Activated T-cell treated with anti-CD3 and anti-CD28 coated beads, Interleukin-2, amount 50 U/mL, for 1 hour (primary cell): ENCODE data around the gene AP5Z1.

Experiments used
- DNase-seq: peaks from one replicate; pipeline ENCODE4 v3.0.0-alpha.2; 2020

AP5Z1 gene

GRCh38 chr7:4766666-4767519 lies 8.5 kb upstream of the AP5Z1 start:
- no peak for DNase-seq

GRCh38 chr7:4768597-4769569 lies 6.5 kb upstream of the AP5Z1 start:
- DNase-seq, result no peak

GRCh38 chr7:4769761-4770160 lies 5.7 kb upstream of the AP5Z1 start:
- DNase-seq, result no peak

- DNase-seq, result no peak
Observed at GRCh38 chr7:4770886-4771285, 4.5 kb upstream of the AP5Z1 start.

- no peak for DNase-seq
Observed at GRCh38 chr7:4771737-4772136, 3.7 kb upstream of the AP5Z1 start.

- DNase-seq, result no peak
Observed at GRCh38 chr7:4772306-4772705, 3.1 kb upstream of the AP5Z1 start.

- no peak for DNase-seq
Observed at GRCh38 chr7:4774007-4774406, 1.4 kb upstream of the AP5Z1 start.

- DNase-seq, result no peak
Observed at GRCh38 chr7:4774658-4775249, 669 bp upstream of the AP5Z1 start.

GRCh38 chr7:4775848-4776623 lies 613 bp downstream of the AP5Z1 start:
- DNase-seq, result no peak

- DNase-seq, result no peak
Observed at GRCh38 chr7:4779118-4779517, 3.7 kb downstream of the AP5Z1 start.

- no peak for DNase-seq
Observed at GRCh38 chr7:4781366-4782069, 6.1 kb downstream of the AP5Z1 start.

- DNase-seq, result no peak
Observed at GRCh38 chr7:4782333-4783291, 7.2 kb downstream of the AP5Z1 start.

GRCh38 chr7:4783292-4783652 lies 7.8 kb downstream of the AP5Z1 start:
- DNase-seq, result no peak

GRCh38 chr7:4783762-4784351 lies 8.4 kb downstream of the AP5Z1 start:
- DNase-seq, result no peak

GRCh38 chr7:4784799-4785198 lies 9.4 kb downstream of the AP5Z1 start:
- DNase-seq, result no peak

GRCh38 chr7:4785371-4785770 lies 9.9 kb downstream of the AP5Z1 start:
- DNase-seq, result no peak

- no peak for DNase-seq
Observed at GRCh38 chr7:4786015-4786414, 10.6 kb downstream of the AP5Z1 start.

GRCh38 chr7:4787541-4787940 lies 12.1 kb downstream of the AP5Z1 start:
- DNase-seq, result no peak

GRCh38 chr7:4787947-4788626 lies 12.7 kb downstream of the AP5Z1 start:
- DNase-seq, result no peak
